GM23338 (cell line): ENCODE data around the gene SRP14.

ENCODE experiments used
- EZH2 ChIP-seq: fragments of 200-600 bp; sonication (generic); IDR thresholded peaks from one replicate; pipeline ENCODE4 v1.8.0; 2017; ENCODE audit warnings: antibody characterized with exemption, mild to moderate bottlenecking, low read depth; ENCODE audit not compliant: unreplicated experiment
- NANOG ChIP-seq: IDR thresholded peaks from 2 replicates; pipeline ENCODE4 v1.6.1; 2016; ENCODE audit warnings: antibody characterized with exemption, borderline replicate concordance
- TF ChIP-seq, protein P1 (sequence below), 2 experiments: fragments of 200-600 bp in 1 of 2; sonication (generic) in 1 of 2; conservative IDR thresholded peaks; 2 replicates each; pipeline versions ENCODE4 v1.5.1 to v1.6.1; 2016 to 2017; ENCODE audit warnings: antibody characterized with exemption in 2 of 2, low read depth in 2 of 2, mild to moderate bottlenecking in 2 of 2, moderate library complexity in 1 of 2

DNA sequence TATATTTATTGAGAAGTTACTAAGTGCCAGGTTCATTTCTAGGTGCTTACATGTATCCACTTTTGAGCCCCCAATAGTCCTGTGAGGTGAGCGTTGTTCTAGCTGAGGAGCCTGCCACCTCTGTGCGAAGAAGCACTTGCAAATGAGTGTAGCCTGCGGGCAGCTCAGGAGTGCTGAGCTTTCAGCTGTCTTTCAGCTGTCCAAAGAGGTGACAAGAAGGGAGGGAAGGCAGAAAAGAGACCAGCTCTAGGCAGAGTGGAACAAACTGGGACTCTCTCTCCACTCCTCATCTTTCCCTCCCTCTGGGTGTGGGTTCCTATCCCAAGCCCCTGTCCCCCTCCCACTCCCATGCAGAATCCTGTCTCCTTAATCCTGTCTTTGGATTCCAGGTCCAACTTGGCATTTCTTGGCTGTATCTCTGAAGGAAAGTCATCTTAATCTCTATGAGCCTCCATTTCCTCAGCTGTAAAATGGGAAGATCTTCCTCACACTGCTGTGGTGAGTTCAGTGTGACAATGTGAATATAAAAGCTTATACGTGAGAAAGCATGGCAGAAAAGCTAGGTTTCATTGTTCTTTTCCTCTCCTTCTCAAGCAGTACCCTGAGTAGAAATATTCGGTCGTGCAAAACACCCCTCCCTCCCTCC lies 6.7 kb upstream of the SRP14 start:
- TF ChIP-seq NANOG (no peak), EZH2 (no peak)
- TF ChIP-seq, protein P1, sequence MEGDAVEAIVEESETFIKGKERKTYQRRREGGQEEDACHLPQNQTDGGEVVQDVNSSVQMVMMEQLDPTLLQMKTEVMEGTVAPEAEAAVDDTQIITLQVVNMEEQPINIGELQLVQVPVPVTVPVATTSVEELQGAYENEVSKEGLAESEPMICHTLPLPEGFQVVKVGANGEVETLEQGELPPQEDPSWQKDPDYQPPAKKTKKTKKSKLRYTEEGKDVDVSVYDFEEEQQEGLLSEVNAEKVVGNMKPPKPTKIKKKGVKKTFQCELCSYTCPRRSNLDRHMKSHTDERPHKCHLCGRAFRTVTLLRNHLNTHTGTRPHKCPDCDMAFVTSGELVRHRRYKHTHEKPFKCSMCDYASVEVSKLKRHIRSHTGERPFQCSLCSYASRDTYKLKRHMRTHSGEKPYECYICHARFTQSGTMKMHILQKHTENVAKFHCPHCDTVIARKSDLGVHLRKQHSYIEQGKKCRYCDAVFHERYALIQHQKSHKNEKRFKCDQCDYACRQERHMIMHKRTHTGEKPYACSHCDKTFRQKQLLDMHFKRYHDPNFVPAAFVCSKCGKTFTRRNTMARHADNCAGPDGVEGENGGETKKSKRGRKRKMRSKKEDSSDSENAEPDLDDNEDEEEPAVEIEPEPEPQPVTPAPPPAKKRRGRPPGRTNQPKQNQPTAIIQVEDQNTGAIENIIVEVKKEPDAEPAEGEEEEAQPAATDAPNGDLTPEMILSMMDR (conservative IDR thresholded peaks at IDR 0.05; ENCODE audit: low read depth in 2 of 2), result no peak
